Measurements from ENCODE around the gene LATS1.

Gene LATS1

DNA sequence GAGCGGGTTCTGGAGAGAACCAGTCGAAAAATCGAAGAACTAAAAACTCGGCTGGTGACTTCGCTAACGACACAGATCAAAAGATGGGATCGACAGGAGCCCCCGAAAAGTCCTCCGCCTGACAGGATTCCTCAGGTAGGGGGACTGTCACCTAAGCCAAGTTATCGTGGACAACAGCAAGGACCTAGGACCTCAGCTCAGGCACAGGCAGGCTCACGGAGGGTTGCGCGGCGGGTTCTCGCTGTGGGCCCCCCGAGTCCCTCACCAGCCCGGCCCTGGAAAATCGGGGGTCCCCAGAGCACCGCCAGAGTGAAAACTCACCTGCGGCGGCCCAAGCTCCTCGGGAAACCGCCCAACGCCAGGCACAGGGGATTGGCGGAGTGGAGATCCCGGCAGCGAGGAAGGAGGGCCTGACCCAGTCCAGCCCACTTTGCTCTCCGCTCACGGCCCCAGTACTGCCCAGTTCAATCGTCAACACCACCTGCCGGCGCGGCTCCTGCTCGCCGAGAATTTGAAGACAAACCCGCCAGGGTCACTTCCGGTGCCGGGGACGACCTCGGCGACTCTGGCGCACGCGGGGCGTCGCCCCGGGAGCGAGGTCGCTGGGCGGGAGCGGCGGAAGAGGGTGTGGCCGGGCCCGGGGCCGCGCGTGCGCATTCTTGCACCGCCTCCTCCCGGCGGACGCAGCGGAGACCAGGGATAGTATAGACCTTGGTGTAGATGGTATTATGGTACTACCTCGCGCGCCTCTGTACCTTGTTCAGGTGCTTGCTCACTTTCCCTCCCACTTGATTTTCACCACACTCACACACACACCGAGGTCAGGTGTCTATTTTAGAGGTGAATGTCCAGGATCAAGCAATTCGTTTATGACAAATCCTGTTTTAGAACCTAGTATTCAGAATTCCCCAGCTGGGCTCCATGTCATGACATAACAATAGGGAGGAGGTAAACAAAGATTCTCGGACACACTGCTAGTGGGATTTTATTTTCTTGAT is 69.5 kb downstream of the LATS1 start, which contains the start of gene KATNA1:
KATNA1 (minus strand) TSS at position 567 of the 998 bp plus-strand sequence. CDS start 10,167 bp downstream, outside the sequence.
- no peaks in the 10 kb centered on the region for H3K36me3 Mint-ChIP-seq (ENCODE audit: low read depth)
- peaks cover 33% of the 10 kb centered on the region for H3K4me1 Mint-ChIP-seq (ENCODE audit: low read depth)
- peak within 1 kb of the TSS; percentile 86 for H3K4me3 Mint-ChIP-seq
- H3K27me3 Mint-ChIP-seq, result no peaks in the 10 kb centered on the region
- H3K27ac Mint-ChIP-seq, result peak within 1 kb of the TSS; percentile 84
- no peaks in the 10 kb centered on the region for H3K9me3 Mint-ChIP-seq

DNA sequence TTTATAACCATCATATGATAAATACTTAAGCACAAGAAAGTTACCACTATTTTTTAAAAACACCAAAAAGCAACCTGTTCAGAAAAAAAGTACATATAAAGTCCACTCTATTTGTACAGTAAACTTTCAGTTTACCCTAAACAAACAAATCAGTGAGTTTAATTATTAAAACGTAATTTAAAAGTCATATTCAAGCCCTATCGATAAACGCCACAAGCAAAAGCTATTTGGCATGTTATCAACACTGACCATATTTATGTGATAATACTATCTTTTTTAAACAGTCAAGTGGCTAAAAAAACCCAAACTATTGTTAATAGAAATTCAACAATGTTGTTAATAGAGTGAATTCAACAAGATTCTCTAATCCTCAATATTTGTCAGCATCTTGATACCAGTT is 71.3 kb downstream of the LATS1 start:
- Mint-ChIP-seq H3K9me3 (no peaks in the 10 kb centered on the region), H3K27me3 (no peaks in the 10 kb centered on the region)

DNA sequence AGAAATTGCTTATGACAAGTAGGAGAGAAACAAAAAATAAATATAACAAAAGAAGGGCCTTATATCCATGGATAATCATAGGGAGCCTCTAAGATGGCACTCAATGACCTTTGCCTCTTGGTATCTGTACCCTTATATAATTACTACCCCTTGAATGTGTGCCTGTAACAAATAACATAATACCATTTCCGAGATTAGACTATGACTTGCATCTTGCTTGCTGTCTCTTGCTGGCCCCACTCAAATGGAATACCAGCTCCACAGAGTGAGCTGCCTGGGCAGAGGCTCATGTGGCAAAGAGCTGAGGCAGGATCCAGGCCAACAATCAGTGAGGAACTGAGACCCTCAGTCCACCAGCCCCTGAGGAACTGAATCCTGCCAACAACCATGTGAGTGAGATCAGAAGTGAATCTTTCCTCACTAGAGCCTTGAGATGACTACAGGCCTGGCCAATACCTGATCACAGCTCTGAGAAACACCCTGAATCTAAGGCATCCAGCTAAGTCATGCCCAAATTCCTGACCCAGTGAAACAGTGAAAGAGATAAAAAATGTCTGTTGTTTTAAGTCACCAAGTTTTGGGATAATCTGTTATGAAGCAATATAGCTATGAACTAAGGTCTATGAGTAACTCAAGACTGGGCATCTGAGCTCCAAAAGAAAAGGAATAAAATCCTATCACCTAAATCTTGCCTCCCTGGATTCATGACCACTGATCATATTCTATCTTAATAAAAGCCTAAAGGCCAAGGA is 74.9 kb downstream of the LATS1 start:
- no peak overlapping the region for H3K27ac Mint-ChIP-seq
- H3K9me3 Mint-ChIP-seq, result no peaks in the 10 kb centered on the region
- H3K4me1 Mint-ChIP-seq (ENCODE audit: low read depth), result peaks cover 32% of the 10 kb centered on the region
- H3K27me3 Mint-ChIP-seq, result no peaks in the 10 kb centered on the region
- no peak overlapping the region for H3K4me3 Mint-ChIP-seq
- H3K36me3 Mint-ChIP-seq (ENCODE audit: low read depth), result peaks cover 14% of the 10 kb centered on the region

More for the DNA sequence above, 71.3 kb downstream of the LATS1 start:
- Mint-ChIP-seq H3K4me1 (ENCODE audit: low read depth) (peaks cover 38% of the 10 kb centered on the region), H3K36me3 (ENCODE audit: low read depth) (peaks cover 6% of the 10 kb centered on the region), H3K27ac (no peak overlapping the region), H3K4me3 (peak overlapping the region; percentile 86)

DNA sequence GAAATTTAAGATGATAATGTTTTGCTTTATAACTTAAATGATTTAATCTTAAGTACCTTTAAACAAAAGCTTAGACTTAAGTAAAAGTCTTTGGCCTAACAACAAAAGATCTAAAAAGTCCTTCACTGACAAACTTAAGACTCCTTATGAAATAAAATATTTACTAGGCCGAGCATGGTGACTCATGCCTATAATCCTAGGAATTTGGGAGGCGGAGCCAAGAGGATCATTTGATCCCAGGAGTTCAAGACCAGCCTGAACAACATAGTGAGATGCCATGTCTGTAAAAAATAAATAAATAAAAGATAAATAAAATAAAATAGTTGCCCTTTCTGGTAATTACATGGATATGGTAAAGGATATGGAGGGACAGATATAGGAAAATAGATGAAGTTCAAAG is 81.8 kb downstream of the LATS1 start:
- H3K27ac Mint-ChIP-seq, result no peak overlapping the region
- H3K9me3 Mint-ChIP-seq, result no peaks in the 10 kb centered on the region
- H3K27me3 Mint-ChIP-seq, result no peaks in the 10 kb centered on the region
- peaks cover 22% of the 10 kb centered on the region for H3K36me3 Mint-ChIP-seq (ENCODE audit: low read depth)
- H3K4me3 Mint-ChIP-seq, result no peak overlapping the region
- no peaks in the 10 kb centered on the region for H3K4me1 Mint-ChIP-seq (ENCODE audit: low read depth)

DNA sequence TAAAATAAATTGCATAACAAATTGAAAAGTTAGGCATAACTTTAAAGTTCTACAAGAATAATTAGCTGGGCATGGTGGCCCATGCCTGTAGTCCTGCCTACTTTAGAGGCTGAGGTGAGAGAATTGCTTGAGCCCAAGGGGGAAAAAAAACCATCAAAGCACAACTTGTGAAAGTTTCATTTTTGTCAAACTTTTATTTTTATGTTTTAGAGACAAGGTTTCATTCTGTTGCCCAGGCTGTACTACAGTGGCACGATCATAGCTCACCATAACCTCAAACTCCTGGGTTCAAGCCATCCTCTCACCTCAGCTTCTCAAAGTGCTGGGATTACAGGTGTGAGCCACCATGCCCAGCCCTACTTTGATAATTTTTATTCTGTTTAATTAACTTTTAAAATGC is 83.6 kb downstream of the LATS1 start:
- Mint-ChIP-seq H3K4me1 (ENCODE audit: low read depth) (peaks cover 7% of the 10 kb centered on the region), H3K27ac (no peak overlapping the region), H3K4me3 (no peak overlapping the region), H3K36me3 (ENCODE audit: low read depth) (peaks cover 25% of the 10 kb centered on the region), H3K9me3 (no peaks in the 10 kb centered on the region), H3K27me3 (no peaks in the 10 kb centered on the region)

DNA sequence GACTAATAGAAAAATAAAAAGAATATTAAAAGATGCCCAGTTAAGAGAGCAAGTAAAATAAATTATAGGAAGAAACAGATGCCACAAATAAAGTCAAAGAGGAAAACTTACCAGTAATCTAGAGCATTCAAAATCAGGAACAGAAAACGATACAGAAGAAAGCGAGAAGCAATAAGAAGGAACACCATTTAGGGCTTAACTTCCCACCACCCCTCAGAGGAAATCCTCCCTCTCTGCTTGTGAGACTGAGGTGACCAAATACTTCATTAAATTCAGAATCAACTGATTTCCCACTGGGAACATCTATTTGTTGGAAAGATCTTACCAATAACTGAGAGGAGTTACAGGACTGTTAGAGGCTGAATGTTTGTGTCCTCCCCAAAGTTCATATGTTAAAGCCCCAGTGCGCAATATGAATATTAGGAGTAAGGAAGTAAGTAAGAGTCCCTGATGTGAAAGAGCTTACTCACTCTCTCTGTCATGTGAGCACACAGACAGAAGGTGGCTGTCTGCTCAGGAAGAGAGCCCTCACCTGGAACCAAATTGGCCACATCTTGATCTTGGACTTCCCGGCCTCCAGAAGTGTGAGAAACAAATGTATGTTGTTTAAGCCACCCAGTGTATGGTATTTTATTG is 88.9 kb downstream of the LATS1 start:
- Mint-ChIP-seq H3K27me3 (no peaks in the 10 kb centered on the region), H3K36me3 (ENCODE audit: low read depth) (peaks cover 32% of the 10 kb centered on the region), H3K27ac (peak overlapping the region; percentile 3), H3K4me1 (ENCODE audit: low read depth) (peaks cover 18% of the 10 kb centered on the region), H3K9me3 (no peaks in the 10 kb centered on the region), H3K4me3 (no peak overlapping the region)

DNA sequence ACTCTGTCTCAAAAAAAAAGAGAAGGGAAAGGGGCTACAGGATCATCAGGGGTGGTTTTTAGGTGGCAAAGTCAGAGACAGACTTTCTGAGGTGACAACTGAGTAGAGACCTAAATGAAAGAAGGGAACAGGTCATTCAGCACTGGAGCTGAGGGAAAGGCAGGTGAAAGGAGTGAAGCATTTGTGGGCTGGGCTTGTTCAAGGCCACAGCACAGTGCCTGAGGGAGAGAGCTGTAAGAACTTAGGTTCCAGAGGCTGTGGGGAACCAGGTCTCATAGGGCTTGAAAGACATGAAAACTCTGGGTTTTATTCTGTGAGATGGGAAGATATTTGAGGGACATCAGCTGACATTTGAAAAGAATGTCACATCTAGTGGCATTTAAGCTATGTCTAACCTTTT is 90.2 kb downstream of the LATS1 start:
- peak overlapping the region; percentile 59 for H3K27ac Mint-ChIP-seq

DNA sequence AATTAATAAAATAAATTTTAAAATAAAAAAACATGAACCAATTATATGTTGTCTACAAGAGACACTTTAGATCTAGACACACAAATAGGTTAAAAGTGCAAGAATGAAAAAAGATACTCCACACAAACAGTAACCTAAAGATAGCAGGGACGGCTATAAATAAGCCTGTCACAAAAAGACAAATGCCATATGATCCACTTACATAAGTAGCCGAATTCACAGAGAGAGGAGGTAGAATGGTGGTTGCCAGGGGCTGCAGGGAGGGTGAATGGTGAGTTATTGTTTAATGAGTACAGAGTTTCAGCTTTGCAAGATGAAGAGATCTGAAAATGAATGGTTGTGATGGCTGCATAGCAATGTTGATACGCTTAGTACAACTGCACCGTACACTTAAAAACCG is 102.1 kb downstream of the LATS1 start:
- Mint-ChIP-seq H3K4me3 (no peak overlapping the region), H3K27me3 (no peaks in the 10 kb centered on the region), H3K4me1 (ENCODE audit: low read depth) (no peaks in the 10 kb centered on the region), H3K27ac (no peak overlapping the region), H3K9me3 (no peaks in the 10 kb centered on the region), H3K36me3 (ENCODE audit: low read depth) (peaks cover 62% of the 10 kb centered on the region)

More for the DNA sequence above, 90.2 kb downstream of the LATS1 start:
- Mint-ChIP-seq H3K4me3 (no peak overlapping the region), H3K27me3 (no peaks in the 10 kb centered on the region), H3K36me3 (ENCODE audit: low read depth) (peaks cover 40% of the 10 kb centered on the region), H3K9me3 (no peaks in the 10 kb centered on the region), H3K4me1 (ENCODE audit: low read depth) (peaks cover 18% of the 10 kb centered on the region)

DNA sequence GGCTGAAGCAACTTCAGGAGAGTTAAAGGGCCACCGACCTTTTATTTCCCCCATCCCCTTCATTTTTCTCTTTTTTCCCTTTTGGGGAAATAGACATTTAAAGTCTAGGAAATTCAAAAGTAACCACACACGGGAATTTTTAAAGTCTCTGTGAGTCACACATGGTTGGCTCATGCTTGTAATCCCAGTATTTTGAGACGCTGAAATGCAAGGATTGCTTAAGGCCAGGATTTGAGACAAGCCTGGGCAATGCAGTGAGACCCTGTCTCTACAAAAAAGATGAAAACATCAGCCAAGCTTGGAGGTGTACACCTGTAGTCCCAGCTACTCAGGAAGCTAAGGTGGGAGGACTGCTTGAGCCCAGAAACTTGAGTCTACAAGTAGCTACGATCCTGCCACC is 103.6 kb downstream of the LATS1 start:
- Mint-ChIP-seq H3K36me3 (ENCODE audit: low read depth) (peaks cover 48% of the 10 kb centered on the region), H3K27ac (no peak overlapping the region), H3K4me1 (ENCODE audit: low read depth) (no peaks in the 10 kb centered on the region), H3K27me3 (no peaks in the 10 kb centered on the region), H3K9me3 (no peaks in the 10 kb centered on the region), H3K4me3 (no peak overlapping the region)

DNA sequence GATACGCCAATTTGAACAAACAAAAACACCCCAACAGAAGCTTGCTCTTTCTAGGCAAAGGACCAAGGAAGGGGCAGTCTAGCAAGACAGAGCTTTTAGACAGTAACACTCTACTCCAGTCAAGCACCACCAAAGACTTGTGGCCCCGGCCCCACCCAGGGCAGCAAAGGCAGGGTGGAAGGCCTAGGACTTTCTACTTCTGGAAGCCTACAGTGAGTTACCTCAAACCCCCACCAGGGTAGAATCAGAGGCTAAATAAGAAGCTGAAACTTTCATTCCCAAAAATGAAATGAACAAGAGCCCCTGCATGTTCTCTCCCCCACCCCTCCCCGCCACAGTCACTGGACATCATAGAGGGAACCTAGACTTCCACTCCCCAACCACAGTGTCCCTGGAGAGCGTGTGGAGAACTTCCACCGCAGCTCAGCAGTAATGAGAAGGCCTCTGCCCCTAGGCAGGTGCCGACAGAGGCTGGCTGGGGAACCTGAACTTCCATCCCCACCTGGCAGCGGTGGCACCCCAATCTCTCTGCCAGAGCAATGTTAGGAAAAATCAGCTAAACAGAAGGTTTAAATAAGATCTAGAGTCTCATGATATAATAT is 109.4 kb downstream of the LATS1 start:
- Mint-ChIP-seq H3K27ac (no peak overlapping the region), H3K27me3 (no peaks in the 10 kb centered on the region), H3K36me3 (ENCODE audit: low read depth) (peaks cover 17% of the 10 kb centered on the region), H3K4me1 (ENCODE audit: low read depth) (peaks cover 6% of the 10 kb centered on the region), H3K4me3 (no peak overlapping the region), H3K9me3 (no peaks in the 10 kb centered on the region)
